ENCODE measurements around the gene SCRT2.

The SCRT2 gene

DNA sequence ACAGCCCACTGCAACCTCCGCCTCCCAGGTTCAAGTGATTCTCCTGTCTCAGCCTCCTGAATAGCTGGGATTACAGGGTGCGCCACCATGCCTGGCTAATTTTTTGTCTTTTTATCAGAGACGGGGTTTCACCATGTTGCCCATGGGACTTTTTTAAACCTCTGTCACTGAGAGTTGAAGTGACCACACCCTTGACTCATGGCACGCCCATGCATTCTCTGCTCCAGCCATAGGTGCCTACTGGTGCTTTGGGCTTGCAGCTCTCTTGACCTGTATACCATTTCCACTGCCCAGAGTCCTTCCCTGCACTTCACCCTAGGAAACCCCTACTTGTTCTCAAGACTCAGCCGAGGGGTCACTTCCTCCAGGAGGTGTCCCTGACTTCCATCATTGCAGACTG, 2.4 kb upstream of the SCRT2 start:
- no peak overlapping the region for H3K4me3 ChIP-seq (ENCODE audit: low read length)
- H3K9ac ChIP-seq (ENCODE audit: low read length): no peak overlapping the region
- peaks cover 65% of the 10 kb centered on the region for H3K27me3 ChIP-seq (ENCODE audit: control insufficient read depth, insufficient read depth, low read length)
- no peaks in the 10 kb centered on the region for H3K36me3 ChIP-seq (ENCODE audit: control insufficient read depth, insufficient read depth, low read length)
- H3K4me1 ChIP-seq (ENCODE audit: control insufficient read depth, insufficient read depth, low read length): peaks cover 10% of the 10 kb centered on the region
- no peaks in the 10 kb centered on the region for H3K9me3 ChIP-seq (ENCODE audit: control insufficient read depth, low read length)

- Histone ChIP-seq H3K9ac (ENCODE audit: low read length) (no peak overlapping the region), H3K27me3 (ENCODE audit: control insufficient read depth, insufficient read depth, low read length) (peaks cover 72% of the 10 kb centered on the region), H3K4me1 (ENCODE audit: control insufficient read depth, insufficient read depth, low read length) (peaks cover 13% of the 10 kb centered on the region), H3K4me3 (ENCODE audit: low read length) (no peak overlapping the region), H3K9me3 (ENCODE audit: control insufficient read depth, low read length) (no peaks in the 10 kb centered on the region), H3K36me3 (ENCODE audit: control insufficient read depth, insufficient read depth, low read length) (no peaks in the 10 kb centered on the region)
These were observed 1.4 kb upstream of the SCRT2 start for GRCh38 chr20:676967-677366.

GRCh38 chr20:676315-676937, 824 bp upstream of the SCRT2 start:
- peaks cover 74% of the 10 kb centered on the region for H3K27me3 ChIP-seq (ENCODE audit: control insufficient read depth, insufficient read depth, low read length)
- no peaks in the 10 kb centered on the region for H3K36me3 ChIP-seq (ENCODE audit: control insufficient read depth, insufficient read depth, low read length)
- H3K9me3 ChIP-seq (ENCODE audit: control insufficient read depth, low read length): no peaks in the 10 kb centered on the region
- no peak overlapping the region for H3K9ac ChIP-seq (ENCODE audit: low read length)
- H3K4me3 ChIP-seq (ENCODE audit: low read length): no peak overlapping the region
- H3K4me1 ChIP-seq (ENCODE audit: control insufficient read depth, insufficient read depth, low read length): peaks cover 17% of the 10 kb centered on the region

DNA sequence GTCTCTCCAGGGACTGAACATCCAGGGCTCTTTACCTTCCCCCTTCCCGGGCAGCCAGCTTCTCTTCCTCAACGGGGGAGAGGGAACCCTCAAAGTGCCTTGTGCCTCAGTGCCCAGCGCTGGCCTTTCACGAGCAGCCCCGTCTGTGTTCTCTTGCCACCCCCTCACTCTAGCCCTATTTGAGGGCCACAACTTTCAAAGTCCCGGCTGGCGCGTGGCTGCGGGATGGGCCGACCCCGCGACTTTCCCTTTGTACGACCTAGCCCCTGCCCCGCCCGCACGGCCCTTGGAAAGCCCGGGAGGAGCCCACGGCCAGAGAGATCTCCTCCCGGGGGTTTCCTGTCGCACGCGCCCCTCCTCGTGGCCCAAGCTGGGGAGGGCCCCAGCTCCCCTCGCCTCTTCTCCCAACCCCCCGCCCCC, 559 bp downstream of the SCRT2 start:
- H3K4me3 ChIP-seq (ENCODE audit: low read length): no peak overlapping the region
- H3K36me3 ChIP-seq (ENCODE audit: control insufficient read depth, insufficient read depth, low read length): no peaks in the 10 kb centered on the region
- no peak overlapping the region for H3K9ac ChIP-seq (ENCODE audit: low read length)

DNA sequence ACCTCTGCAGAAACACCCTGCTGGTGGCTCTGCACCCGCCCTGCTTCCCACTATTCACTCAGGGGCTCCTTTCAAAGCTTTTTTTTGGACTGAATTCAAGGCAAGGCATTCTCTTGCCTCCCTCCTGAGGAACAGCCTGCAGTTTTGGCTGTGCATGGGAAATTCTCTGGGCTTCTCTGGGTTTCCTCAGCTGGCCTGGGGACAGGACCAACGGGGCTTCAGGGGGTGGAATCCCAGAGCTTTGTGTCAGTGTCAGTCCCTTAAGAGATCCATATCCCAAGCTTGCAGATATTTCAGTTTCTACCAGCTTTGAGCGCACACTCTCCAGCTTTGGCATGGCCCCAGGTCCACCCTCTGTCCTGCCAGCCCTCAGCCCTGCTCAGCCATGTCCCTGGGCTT, 2.0 kb downstream of the SCRT2 start:
- Histone ChIP-seq H3K36me3 (ENCODE audit: control insufficient read depth, insufficient read depth, low read length) (no peaks in the 10 kb centered on the region), H3K27me3 (ENCODE audit: control insufficient read depth, insufficient read depth, low read length) (peaks cover 65% of the 10 kb centered on the region), H3K4me1 (ENCODE audit: control insufficient read depth, insufficient read depth, low read length) (peaks cover 21% of the 10 kb centered on the region), H3K4me3 (ENCODE audit: low read length) (no peak overlapping the region), H3K9ac (ENCODE audit: low read length) (no peak overlapping the region), H3K9me3 (ENCODE audit: control insufficient read depth, low read length) (no peaks in the 10 kb centered on the region)

More for the DNA sequence above, 559 bp downstream of the SCRT2 start:
- peaks cover 76% of the 10 kb centered on the region for H3K27me3 ChIP-seq (ENCODE audit: control insufficient read depth, insufficient read depth, low read length)
- no peaks in the 10 kb centered on the region for H3K9me3 ChIP-seq (ENCODE audit: control insufficient read depth, low read length)
- peaks cover 21% of the 10 kb centered on the region for H3K4me1 ChIP-seq (ENCODE audit: control insufficient read depth, insufficient read depth, low read length)

DNA sequence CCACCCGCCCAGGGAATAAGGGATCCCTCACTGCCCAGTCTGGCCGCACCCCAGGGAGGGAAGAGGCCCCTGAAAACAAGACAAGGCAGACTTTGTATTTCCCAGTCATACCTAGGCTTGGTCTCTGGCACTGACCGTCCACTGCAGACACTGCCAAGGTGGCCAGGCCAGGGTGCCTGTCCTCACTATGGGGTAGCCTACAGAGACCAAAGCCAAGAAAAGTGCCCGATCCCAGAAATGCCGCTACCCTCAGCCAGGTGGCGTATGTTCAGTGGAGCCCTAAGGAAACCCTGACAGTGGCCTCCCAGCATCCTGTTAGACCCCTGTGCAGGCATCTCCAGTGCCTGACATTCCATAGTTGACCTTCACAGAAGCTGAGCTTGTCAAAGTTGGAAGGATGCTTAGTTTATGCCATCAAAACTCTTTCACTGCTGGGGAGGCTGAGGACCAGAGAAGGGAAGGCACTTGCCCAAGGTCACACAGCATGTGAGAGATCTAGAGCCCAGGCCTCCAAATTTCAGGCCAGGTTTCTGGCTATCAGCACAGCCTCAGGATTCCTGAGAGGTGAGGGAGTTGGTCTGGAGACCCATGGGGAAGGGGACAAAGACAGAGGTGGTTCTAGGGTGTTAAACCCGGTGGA, 2.5 kb downstream of the SCRT2 start:
- Histone ChIP-seq H3K9ac (ENCODE audit: low read length) (no peak overlapping the region), H3K27me3 (ENCODE audit: control insufficient read depth, insufficient read depth, low read length) (peaks cover 62% of the 10 kb centered on the region), H3K4me1 (ENCODE audit: control insufficient read depth, insufficient read depth, low read length) (peaks cover 21% of the 10 kb centered on the region), H3K4me3 (ENCODE audit: low read length) (no peak overlapping the region), H3K36me3 (ENCODE audit: control insufficient read depth, insufficient read depth, low read length) (no peaks in the 10 kb centered on the region), H3K9me3 (ENCODE audit: control insufficient read depth, low read length) (no peaks in the 10 kb centered on the region)

GRCh38 chr20:671252-672030, 4.2 kb downstream of the SCRT2 start:
- Histone ChIP-seq H3K36me3 (ENCODE audit: control insufficient read depth, insufficient read depth, low read length) (no peaks in the 10 kb centered on the region), H3K4me1 (ENCODE audit: control insufficient read depth, insufficient read depth, low read length) (peaks cover 18% of the 10 kb centered on the region), H3K9me3 (ENCODE audit: control insufficient read depth, low read length) (no peaks in the 10 kb centered on the region), H3K4me3 (ENCODE audit: low read length) (no peak overlapping the region), H3K27me3 (ENCODE audit: control insufficient read depth, insufficient read depth, low read length) (peaks cover 60% of the 10 kb centered on the region), H3K9ac (ENCODE audit: low read length) (no peak overlapping the region)

- Histone ChIP-seq H3K36me3 (ENCODE audit: control insufficient read depth, insufficient read depth, low read length) (no peaks in the 10 kb centered on the region), H3K4me3 (ENCODE audit: low read length) (no peak overlapping the region), H3K9ac (ENCODE audit: low read length) (no peak overlapping the region), H3K4me1 (ENCODE audit: control insufficient read depth, insufficient read depth, low read length) (peaks cover 11% of the 10 kb centered on the region), H3K9me3 (ENCODE audit: control insufficient read depth, low read length) (no peaks in the 10 kb centered on the region), H3K27me3 (ENCODE audit: control insufficient read depth, insufficient read depth, low read length) (peaks cover 62% of the 10 kb centered on the region)
These were observed 6.0 kb downstream of the SCRT2 start for GRCh38 chr20:669573-669972.

- Histone ChIP-seq H3K36me3 (ENCODE audit: control insufficient read depth, insufficient read depth, low read length) (no peaks in the 10 kb centered on the region), H3K4me1 (ENCODE audit: control insufficient read depth, insufficient read depth, low read length) (peaks cover 11% of the 10 kb centered on the region), H3K9ac (ENCODE audit: low read length) (no peak overlapping the region), H3K4me3 (ENCODE audit: low read length) (no peak overlapping the region), H3K27me3 (ENCODE audit: control insufficient read depth, insufficient read depth, low read length) (peaks cover 59% of the 10 kb centered on the region), H3K9me3 (ENCODE audit: control insufficient read depth, low read length) (no peaks in the 10 kb centered on the region)
These were observed 7.0 kb downstream of the SCRT2 start for GRCh38 chr20:668638-669037.

DNA sequence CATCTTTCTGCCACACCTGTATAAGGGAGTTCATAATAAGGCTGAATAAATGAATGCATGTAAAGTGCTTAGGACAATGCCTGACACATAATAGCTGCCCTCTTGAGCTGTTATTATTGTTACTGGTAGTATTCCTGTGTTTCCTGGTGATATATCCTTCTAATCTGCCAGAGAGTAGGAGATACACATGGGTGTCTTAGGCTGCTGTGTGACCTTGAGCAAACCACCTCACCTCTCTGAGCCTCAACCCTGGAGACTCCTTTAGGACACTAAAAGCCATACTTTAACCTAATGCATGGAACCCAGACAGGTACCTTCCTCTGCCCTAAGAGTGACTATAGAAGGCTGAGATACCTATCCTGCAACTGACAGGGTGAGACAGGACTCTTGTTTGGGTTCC, 7.6 kb downstream of the SCRT2 start:
- H3K9me3 ChIP-seq (ENCODE audit: control insufficient read depth, low read length): no peaks in the 10 kb centered on the region
- no peaks in the 10 kb centered on the region for H3K36me3 ChIP-seq (ENCODE audit: control insufficient read depth, insufficient read depth, low read length)
- H3K27me3 ChIP-seq (ENCODE audit: control insufficient read depth, insufficient read depth, low read length): peaks cover 59% of the 10 kb centered on the region
- no peak overlapping the region for H3K9ac ChIP-seq (ENCODE audit: low read length)
- no peak overlapping the region for H3K4me3 ChIP-seq (ENCODE audit: low read length)
- peaks cover 11% of the 10 kb centered on the region for H3K4me1 ChIP-seq (ENCODE audit: control insufficient read depth, insufficient read depth, low read length)

DNA sequence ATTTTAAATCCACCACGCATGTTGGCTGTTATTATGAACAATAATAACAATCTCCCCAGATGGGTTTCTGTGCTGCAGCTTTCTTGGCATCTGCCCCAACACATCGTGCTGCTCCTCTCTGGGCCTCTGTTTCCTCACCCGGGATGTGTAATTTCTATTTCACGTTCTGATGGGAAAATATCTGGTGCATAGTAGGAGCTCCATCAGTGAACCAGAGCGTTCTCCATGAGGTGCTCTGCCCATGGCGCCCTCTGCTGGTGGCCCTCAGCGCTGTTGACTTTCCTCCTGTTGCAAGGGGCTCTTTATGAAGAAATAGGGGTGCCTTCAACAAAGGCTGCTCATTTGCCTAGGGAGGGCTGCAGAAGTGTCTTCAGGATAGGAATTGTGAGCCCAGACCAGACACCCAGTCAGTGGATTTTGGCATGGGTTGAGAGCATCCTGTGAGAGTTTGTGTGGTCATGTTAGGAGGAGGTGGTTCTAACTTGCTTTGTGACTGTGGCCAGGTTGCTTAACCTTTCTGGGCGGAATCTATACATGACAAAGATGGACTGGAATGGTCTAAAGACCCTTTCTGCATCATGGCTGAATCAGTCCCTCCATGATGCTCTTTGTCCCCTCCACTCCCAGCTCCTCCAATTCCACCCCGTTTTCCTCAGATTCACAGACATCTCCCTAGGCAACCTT, 8.1 kb downstream of the SCRT2 start:
- Histone ChIP-seq H3K36me3 (ENCODE audit: control insufficient read depth, insufficient read depth, low read length) (no peaks in the 10 kb centered on the region), H3K4me3 (ENCODE audit: low read length) (no peak overlapping the region), H3K4me1 (ENCODE audit: control insufficient read depth, insufficient read depth, low read length) (peaks cover 8% of the 10 kb centered on the region), H3K9ac (ENCODE audit: low read length) (no peak overlapping the region), H3K27me3 (ENCODE audit: control insufficient read depth, insufficient read depth, low read length) (peaks cover 61% of the 10 kb centered on the region), H3K9me3 (ENCODE audit: control insufficient read depth, low read length) (no peaks in the 10 kb centered on the region)

GRCh38 chr20:666877-667276, 8.7 kb downstream of the SCRT2 start:
- Histone ChIP-seq H3K9me3 (ENCODE audit: control insufficient read depth, low read length) (no peaks in the 10 kb centered on the region), H3K9ac (ENCODE audit: low read length) (no peak overlapping the region), H3K4me3 (ENCODE audit: low read length) (no peak overlapping the region), H3K27me3 (ENCODE audit: control insufficient read depth, insufficient read depth, low read length) (peaks cover 61% of the 10 kb centered on the region), H3K36me3 (ENCODE audit: control insufficient read depth, insufficient read depth, low read length) (no peaks in the 10 kb centered on the region), H3K4me1 (ENCODE audit: control insufficient read depth, insufficient read depth, low read length) (peaks cover 8% of the 10 kb centered on the region)
